Thyroid gland (tissue), 4 donors: Measurements from ENCODE around the gene FHIT.

Source experiments
- POLR2A ChIP-seq, 2 donors: fragments of 450-650 bp; IDR thresholded peaks; one replicate each; pipeline ENCODE4 v1.6.1; 2017; ENCODE audit warnings: antibody characterized with exemption in 2 of 2, mild to moderate bottlenecking in 2 of 2, moderate library complexity in 1 of 2
- TF ChIP-seq, protein P1 (sequence below), 6 experiments: fragments of 200-600 bp in 3 of 6; fragments of 450-650 bp in 3 of 6; sonication (generic) in 3 of 6; IDR thresholded peaks; one replicate each; pipeline ENCODE4 v1.5.1; 2016 to 2019; ENCODE audit warnings: antibody characterized with exemption in 6 of 6, mild to moderate bottlenecking in 2 of 6, inconsistent platforms in 1 of 6, moderate library complexity in 1 of 6

DNA sequence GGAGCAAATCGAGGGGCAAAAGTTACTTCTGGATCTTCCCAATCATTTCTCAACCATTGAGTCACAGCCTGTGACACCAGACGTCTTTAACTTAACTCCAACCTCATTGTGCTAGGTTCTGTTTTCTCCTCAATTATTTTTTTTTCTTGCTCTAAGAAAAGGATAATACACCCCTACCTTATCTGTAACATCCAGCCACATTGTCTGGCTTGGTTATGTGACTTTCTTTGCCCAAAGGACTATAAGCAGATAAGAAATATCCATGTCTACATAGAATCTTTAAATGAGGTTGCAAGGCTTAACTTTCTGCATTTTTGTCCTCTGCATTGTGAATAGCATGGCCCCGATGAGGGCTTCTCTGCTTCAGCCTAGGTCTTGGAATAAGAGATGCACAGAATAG is 1419.0 kb downstream of the FHIT start:
- TF ChIP-seq, protein P1, sequence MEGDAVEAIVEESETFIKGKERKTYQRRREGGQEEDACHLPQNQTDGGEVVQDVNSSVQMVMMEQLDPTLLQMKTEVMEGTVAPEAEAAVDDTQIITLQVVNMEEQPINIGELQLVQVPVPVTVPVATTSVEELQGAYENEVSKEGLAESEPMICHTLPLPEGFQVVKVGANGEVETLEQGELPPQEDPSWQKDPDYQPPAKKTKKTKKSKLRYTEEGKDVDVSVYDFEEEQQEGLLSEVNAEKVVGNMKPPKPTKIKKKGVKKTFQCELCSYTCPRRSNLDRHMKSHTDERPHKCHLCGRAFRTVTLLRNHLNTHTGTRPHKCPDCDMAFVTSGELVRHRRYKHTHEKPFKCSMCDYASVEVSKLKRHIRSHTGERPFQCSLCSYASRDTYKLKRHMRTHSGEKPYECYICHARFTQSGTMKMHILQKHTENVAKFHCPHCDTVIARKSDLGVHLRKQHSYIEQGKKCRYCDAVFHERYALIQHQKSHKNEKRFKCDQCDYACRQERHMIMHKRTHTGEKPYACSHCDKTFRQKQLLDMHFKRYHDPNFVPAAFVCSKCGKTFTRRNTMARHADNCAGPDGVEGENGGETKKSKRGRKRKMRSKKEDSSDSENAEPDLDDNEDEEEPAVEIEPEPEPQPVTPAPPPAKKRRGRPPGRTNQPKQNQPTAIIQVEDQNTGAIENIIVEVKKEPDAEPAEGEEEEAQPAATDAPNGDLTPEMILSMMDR (IDR thresholded peaks at IDR 0.05): no peak
- TF ChIP-seq POLR2A (IDR thresholded peaks at IDR 0.05): no peak
